ENCODE data around the gene SLC5A3.

GRCh38 chr21:34080710-34081109 is 7.3 kb downstream of the SLC5A3 start:
- TF ChIP-seq SNAI2 (CRISPR knock-in tag; IDR thresholded peaks at IDR 0.05) (no peak), ZFP3 (CRISPR knock-in tag; IDR thresholded peaks at IDR 0.05) (no peak), GLIS3 (CRISPR knock-in tag; IDR thresholded peaks at IDR 0.05) (no peak), RARB (CRISPR knock-in tag; IDR thresholded peaks at IDR 0.05) (no peak), PATZ1 (CRISPR knock-in tag; IDR thresholded peaks at IDR 0.05; ENCODE audit: borderline replicate concordance) (no peak), ARNTL (CRISPR knock-in tag; IDR thresholded peaks at IDR 0.05; ENCODE audit: borderline replicate concordance, low read depth) (no peak), ZFP30 (CRISPR knock-in tag; IDR thresholded peaks at IDR 0.05) (no peak), ZNF70 (CRISPR knock-in tag; IDR thresholded peaks at IDR 0.05) (no peak)
